Peyer's patch (tissue), 4 donors: ENCODE data around the gene TRIM54. TPM values are rescaled to one million over a fixed set of nuclear protein-coding genes. Genes with fewer than 3 reads are reported as not detected.

Source experiments
- DNase-seq, 3 donors: peaks; one replicate each; pipeline ENCODE4 v3.0.0-alpha.2; 2017 to 2019
- H3K27ac ChIP-seq, 4 donors: fragments of 200-600 bp; sonication (generic); one replicate each; pipeline ENCODE4 v1.5.1; 2016 to 2019
- H3K27me3 ChIP-seq, 2 donors: fragments of 200-600 bp; sonication (generic); one replicate each; pipeline ENCODE4 v1.5.1; 2019
- H3K36me3 ChIP-seq, 3 donors: fragments of 200-600 bp; sonication (generic); one replicate each; pipeline ENCODE4 v1.5.1; 2016 to 2019
- H3K4me1 ChIP-seq, 4 donors: fragments of 200-600 bp; sonication (generic); one replicate each; pipeline ENCODE4 v1.5.1; 2016 to 2019
- H3K4me3 ChIP-seq, 4 donors: fragments of 200-600 bp; sonication (generic); 1 replicate in 3 of 4; 2 replicates in 1 of 4; pipeline ENCODE4 v1.5.1; 2016 to 2019; ENCODE audit warnings: mild to moderate bottlenecking in 1 of 4
- H3K9me3 ChIP-seq, 4 donors: fragments of 200-600 bp; sonication (generic); one replicate each; pipeline ENCODE4 v1.5.1; 2016 to 2019; ENCODE audit warnings: mild to moderate bottlenecking in 1 of 4
- POLR2A ChIP-seq, 2 donors: fragments of 450-650 bp; IDR thresholded peaks; one replicate each; pipeline ENCODE4 v1.5.1; 2017; ENCODE audit warnings: antibody characterized with exemption in 2 of 2, mild to moderate bottlenecking in 2 of 2, moderate library complexity in 2 of 2
- total RNA-seq, 4 donors: library from RNA; depleted of rRNA; stranded (reverse); fragments of >200 nt; gene quantifications; one replicate each; pipeline ENCODE4 v1.1.0, GENCODE V29; 2016
- TF ChIP-seq, protein P1 (sequence below), 6 experiments: fragments of 450-650 bp in 4 of 6; fragments of 200-600 bp in 2 of 6; sonication (generic) in 1 of 6; IDR thresholded peaks; one replicate each; pipeline ENCODE4 v1.5.1; 2017 to 2019; ENCODE audit warnings: antibody characterized with exemption in 6 of 6, mild to moderate bottlenecking in 3 of 6, moderate library complexity in 1 of 6

Gene TRIM54
- total RNA-seq, 4 donors from 2014 or later: 0.54 TPM; not detected in 3

DNA sequence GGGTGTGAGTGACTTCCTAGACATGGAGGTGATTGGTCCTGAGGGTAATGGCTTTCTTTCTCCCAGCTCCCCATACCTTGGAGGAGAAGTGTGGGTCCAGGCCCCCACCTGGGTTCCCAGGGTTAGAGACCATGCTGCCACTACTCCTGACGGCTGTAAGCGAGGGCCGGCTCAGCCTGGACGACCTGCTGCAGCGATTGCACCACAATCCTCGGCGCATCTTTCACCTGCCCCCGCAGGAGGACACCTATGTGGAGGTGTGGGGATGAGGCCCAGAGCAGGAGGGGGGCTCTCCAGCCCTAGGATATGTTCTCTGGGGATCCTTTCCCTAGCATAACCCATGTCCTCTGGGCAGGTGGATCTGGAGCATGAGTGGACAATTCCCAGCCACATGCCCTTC is 43.3 kb upstream of the TRIM54 start:
- DNase-seq: no peak
- H3K27me3 ChIP-seq: no peaks in the 10 kb centered on the region
- no peaks in the 10 kb centered on the region for H3K9me3 ChIP-seq
- TF ChIP-seq, protein P1, sequence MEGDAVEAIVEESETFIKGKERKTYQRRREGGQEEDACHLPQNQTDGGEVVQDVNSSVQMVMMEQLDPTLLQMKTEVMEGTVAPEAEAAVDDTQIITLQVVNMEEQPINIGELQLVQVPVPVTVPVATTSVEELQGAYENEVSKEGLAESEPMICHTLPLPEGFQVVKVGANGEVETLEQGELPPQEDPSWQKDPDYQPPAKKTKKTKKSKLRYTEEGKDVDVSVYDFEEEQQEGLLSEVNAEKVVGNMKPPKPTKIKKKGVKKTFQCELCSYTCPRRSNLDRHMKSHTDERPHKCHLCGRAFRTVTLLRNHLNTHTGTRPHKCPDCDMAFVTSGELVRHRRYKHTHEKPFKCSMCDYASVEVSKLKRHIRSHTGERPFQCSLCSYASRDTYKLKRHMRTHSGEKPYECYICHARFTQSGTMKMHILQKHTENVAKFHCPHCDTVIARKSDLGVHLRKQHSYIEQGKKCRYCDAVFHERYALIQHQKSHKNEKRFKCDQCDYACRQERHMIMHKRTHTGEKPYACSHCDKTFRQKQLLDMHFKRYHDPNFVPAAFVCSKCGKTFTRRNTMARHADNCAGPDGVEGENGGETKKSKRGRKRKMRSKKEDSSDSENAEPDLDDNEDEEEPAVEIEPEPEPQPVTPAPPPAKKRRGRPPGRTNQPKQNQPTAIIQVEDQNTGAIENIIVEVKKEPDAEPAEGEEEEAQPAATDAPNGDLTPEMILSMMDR (IDR thresholded peaks at IDR 0.05): no peak
- TF ChIP-seq POLR2A (IDR thresholded peaks at IDR 0.05): no peak
- no peaks in the 10 kb centered on the region for H3K4me1 ChIP-seq
- H3K36me3 ChIP-seq: peaks cover 0 to 98% (median 0%) of the 10 kb centered on the region in 3 donors
- H3K27ac ChIP-seq: no peak overlapping the region
- H3K4me3 ChIP-seq: no peak overlapping the region

DNA sequence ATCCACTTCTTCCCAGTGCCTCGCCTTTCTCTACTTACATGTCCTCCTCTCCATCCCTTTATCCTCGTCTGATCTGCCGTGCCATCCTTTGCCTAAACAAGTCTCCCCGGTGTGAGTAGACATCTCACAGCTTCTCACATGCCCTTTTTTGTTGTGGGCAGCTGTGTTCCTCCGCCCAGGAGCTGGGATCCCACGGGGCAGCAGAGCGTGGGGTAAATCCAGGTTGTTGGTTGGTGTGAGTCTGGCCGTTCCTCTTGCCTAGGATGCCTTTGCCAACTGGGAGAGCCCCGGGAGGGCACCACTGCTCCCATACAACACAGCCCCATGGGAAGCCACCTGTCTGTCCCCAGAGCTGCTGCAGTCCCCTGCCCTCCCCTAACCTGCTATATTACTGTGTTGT is 41.8 kb upstream of the TRIM54 start:
- H3K36me3 ChIP-seq: peaks cover 0 to 88% (median 0%) of the 10 kb centered on the region in 3 donors
- no peak overlapping the region for H3K4me3 ChIP-seq
- H3K27ac ChIP-seq: no peak overlapping the region
- H3K27me3 ChIP-seq: no peaks in the 10 kb centered on the region
- H3K9me3 ChIP-seq: no peaks in the 10 kb centered on the region
- no peaks in the 10 kb centered on the region for H3K4me1 ChIP-seq
- TF ChIP-seq, protein P1 (IDR thresholded peaks at IDR 0.05): no peak
- no peak for TF ChIP-seq POLR2A (IDR thresholded peaks at IDR 0.05)
- DNase-seq: no peak

DNA sequence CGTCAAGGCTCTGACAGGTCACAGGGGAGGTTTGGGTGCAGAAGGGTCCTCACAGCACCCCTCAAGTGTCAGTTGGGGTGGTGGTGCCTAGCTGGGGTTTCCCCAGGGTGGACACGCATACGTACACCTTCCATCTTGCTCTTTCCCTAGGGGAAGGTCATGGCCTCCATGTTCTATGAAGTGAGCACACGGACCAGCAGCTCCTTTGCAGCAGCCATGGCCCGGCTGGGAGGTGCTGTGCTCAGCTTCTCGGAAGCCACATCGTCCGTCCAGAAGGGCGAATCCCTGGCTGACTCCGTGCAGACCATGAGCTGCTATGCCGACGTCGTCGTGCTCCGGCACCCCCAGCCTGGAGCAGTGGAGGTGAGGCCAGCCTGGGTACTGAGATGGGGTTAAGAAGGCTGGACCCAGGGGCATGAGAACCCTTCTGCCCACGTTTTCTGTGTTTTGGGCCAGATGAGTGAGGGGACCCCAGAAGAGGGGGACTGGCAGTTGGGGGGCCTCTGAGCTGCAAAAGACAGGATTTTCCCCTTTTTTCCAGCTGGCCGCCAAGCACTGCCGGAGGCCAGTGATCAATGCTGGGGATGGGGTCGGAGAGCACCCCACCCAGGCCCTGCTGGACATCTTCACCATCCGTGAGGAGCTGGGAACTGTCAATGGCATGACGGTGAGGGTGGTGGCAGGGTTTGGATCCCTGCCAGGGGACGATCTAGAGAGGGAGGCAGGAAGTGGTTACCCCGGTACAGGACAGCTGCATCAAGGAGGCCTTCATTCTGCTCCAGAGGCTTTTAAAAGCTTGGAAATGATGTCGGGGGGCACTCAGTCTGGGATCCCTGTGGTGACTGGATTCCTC is 40.2 kb upstream of the TRIM54 start:
- Histone ChIP-seq H3K36me3 (peaks cover 0 to 73% (median 0%) of the 10 kb centered on the region in 3 donors), H3K27me3 (no peaks in the 10 kb centered on the region)
- no peak for DNase-seq

DNA sequence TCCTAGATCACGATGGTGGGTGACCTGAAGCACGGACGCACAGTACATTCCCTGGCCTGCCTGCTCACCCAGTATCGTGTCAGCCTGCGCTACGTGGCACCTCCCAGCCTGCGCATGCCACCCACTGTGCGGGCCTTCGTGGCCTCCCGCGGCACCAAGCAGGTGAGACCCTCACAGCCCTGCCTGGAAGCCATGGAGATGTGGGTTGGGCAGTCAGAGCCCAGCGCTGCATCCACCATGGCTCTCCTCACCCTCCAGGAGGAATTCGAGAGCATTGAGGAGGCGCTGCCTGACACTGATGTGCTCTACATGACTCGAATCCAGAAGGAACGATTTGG is 39.6 kb upstream of the TRIM54 start:
- Histone ChIP-seq H3K36me3 (peaks cover 0 to 67% (median 0%) of the 10 kb centered on the region in 3 donors), H3K27ac (no peak overlapping the region), H3K27me3 (no peaks in the 10 kb centered on the region), H3K4me1 (no peaks in the 10 kb centered on the region), H3K9me3 (no peaks in the 10 kb centered on the region), H3K4me3 (no peak overlapping the region)
- DNase-seq: no peak
- no peak for TF ChIP-seq POLR2A (IDR thresholded peaks at IDR 0.05)
- TF ChIP-seq, protein P1 (IDR thresholded peaks at IDR 0.05): no peak

More for the DNA sequence above, 40.2 kb upstream of the TRIM54 start:
- no peaks in the 10 kb centered on the region for H3K4me1 ChIP-seq
- no peak overlapping the region for H3K27ac ChIP-seq
- H3K9me3 ChIP-seq: no peaks in the 10 kb centered on the region
- no peak overlapping the region for H3K4me3 ChIP-seq
- TF ChIP-seq, protein P1 (IDR thresholded peaks at IDR 0.05): no peak
- TF ChIP-seq POLR2A (IDR thresholded peaks at IDR 0.05): no peak

DNA sequence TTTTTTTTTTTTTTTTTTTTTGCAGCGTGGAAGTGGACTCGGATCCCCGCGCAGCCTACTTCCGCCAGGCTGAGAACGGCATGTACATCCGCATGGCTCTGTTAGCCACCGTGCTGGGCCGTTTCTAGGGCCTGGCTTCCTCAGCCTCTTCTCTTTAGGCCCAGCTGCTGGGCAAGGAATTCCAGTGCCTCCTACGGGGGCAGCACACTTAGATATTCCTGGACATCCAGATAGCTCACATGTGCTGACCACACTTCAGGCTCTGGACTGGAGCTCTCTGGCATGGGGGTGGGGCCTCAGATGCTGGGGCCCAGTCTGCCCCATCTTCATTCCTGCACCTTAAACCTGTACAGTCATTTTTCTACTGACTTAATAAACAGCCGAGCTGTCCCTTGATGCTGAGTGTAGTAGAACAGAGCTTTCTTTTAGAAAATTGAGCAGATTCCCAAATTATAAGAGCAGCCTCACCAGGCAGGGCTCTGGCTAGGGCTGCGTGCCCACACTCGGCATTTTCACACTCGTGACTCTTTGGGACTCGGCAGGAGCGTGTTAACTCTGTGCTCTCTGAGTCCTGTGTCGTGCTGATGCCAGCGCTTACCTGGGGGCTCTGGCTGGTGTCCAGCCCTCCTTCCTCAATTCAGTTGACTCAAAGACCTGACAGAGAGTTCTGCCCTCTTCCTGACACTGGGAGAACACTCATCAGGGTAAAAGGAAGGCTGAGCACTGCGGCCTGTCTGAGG is 38.7 kb upstream of the TRIM54 start:
- TF ChIP-seq, protein P1 (IDR thresholded peaks at IDR 0.05): no peak
- no peak for TF ChIP-seq POLR2A (IDR thresholded peaks at IDR 0.05)
- DNase-seq: no peak
- Histone ChIP-seq H3K27me3 (no peaks in the 10 kb centered on the region), H3K27ac (no peak overlapping the region), H3K9me3 (no peaks in the 10 kb centered on the region), H3K4me3 (no peak overlapping the region), H3K36me3 (peaks cover 0 to 57% (median 0%) of the 10 kb centered on the region in 3 donors), H3K4me1 (no peaks in the 10 kb centered on the region)
